SK-N-MC (cell line): ENCODE results near the gene DMWD.

Source experiments
- EZH2 ChIP-seq: fragments of 200-600 bp; sonication (generic); IDR thresholded peaks from one replicate; pipeline ENCODE4 v1.6.1; 2017; ENCODE audit warnings: antibody characterized with exemption
- POLR2AphosphoS5 ChIP-seq: IDR thresholded peaks from 2 replicates; pipeline ENCODE4 v1.6.1; 2012; ENCODE audit warnings: mild to moderate bottlenecking, low read depth, low read length, borderline replicate concordance

- no peak for TF ChIP-seq EZH2
- no peak; the same call in 1 of the 2 replicates for TF ChIP-seq POLR2AphosphoS5
Measured at GRCh38 chr19:45815481-45816216, 23.0 kb upstream of the DMWD start.
